Epithelial cell of proximal tubule (primary cell): Measurements from ENCODE around the gene CYB5A. TPM values are rescaled to one million over a fixed set of nuclear protein-coding genes. Genes with fewer than 3 reads are reported as not detected.
"Not testable (repeated sequence)": the region's sequence is repeated elsewhere in the genome, so short reads cannot be mapped to it uniquely, and the experiment has no call there.

Source experiments
- DNase-seq: peaks from one replicate; pipeline ENCODE4 v3.0.0-alpha.2; 2011; ENCODE audit warnings: low read depth
- H3K4me3 ChIP-seq: 2 replicates; pipeline ENCODE4 v1.5.1; 2011; ENCODE audit warnings: low read depth, mild to moderate bottlenecking, low read length
- CTCF ChIP-seq: conservative IDR thresholded peaks from 2 replicates; pipeline ENCODE4 v1.5.1; 2012; ENCODE audit warnings: low read depth, mild to moderate bottlenecking, low read length
- total RNA-seq: library from RNA; depleted of rRNA; stranded (reverse); fragments of >200 nt; gene quantifications from 2 replicates; pipeline ENCODE4 v1.2.3, GENCODE V29; 2015

CYB5A gene
- total RNA-seq, 1 donor from 2014 or later: 140 TPM

GRCh38 chr18:74294526-74294925, 2.8 kb upstream of the CYB5A start:
- TF ChIP-seq CTCF: no peak
- no peak for DNase-seq
- H3K4me3 ChIP-seq: no peak overlapping the region

DNA sequence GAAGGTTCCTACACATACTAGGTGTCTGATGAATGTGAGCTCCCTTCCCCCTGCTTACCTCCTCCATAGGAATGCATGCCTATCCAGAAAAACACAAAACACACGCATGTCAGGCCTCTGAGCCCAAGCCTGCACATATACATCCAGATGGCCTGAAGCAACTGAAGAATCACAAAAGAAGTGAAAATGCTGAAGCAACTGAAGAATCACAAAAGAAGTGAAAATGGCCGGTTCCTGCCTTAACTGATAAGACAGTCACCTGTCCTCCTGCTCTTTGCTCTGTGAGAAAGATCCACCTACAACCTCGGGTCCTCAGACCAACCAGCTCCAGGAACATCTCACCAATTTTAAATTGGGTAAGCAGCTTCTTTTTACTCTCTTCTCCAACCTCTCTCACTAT, 1.2 kb upstream of the CYB5A start:
- not testable (repeated sequence) for H3K4me3 ChIP-seq, DNase-seq

GRCh38 chr18:74292541-74292858, 737 bp upstream of the CYB5A start:
- peak overlapping the region; percentile 86 for H3K4me3 ChIP-seq
- no peak for TF ChIP-seq CTCF
- DNase-seq: no peak

DNA sequence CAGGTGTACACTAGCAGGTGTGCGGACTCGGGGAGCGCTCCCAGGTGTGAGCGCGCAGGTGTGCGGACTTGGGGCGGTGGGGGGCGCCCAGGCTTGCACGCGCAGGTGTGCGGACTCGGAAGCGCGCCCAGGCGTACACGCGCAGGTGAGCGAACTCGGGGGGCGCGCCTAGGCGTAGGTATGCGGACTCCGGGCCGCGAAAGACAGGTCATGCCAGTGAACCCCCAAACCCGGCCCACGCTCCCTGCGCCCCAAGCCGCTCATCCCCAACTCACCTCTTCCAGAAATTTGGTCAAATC, 342 bp downstream of the CYB5A start:
- DNase-seq: no peak
- TF ChIP-seq CTCF: no peak
- H3K4me3 ChIP-seq: peak overlapping the region; percentile 86

- no peak for DNase-seq
- TF ChIP-seq CTCF: peak; percentile 50
- H3K4me3 ChIP-seq: peak overlapping the region; percentile 86
Measured at GRCh38 chr18:74290794-74291471, 830 bp downstream of the CYB5A start.

GRCh38 chr18:74290021-74290420, 1.7 kb downstream of the CYB5A start:
- TF ChIP-seq CTCF: no peak
- peak overlapping the region; percentile 86 for H3K4me3 ChIP-seq
- DNase-seq: no peak

GRCh38 chr18:74289137-74289536, 2.6 kb downstream of the CYB5A start:
- DNase-seq: no peak
- peak overlapping the region; percentile 35 for H3K4me3 ChIP-seq
- no peak for TF ChIP-seq CTCF

- DNase-seq: no peak
- TF ChIP-seq CTCF: no peak
- H3K4me3 ChIP-seq: peak overlapping the region; percentile 35
Measured at GRCh38 chr18:74288730-74289129, 3.0 kb downstream of the CYB5A start.
